ENCODE data around the gene KCTD1.

- TF ChIP-seq POLR2A (IDR thresholded peaks at IDR 0.05; ENCODE audit: low read length) (no peak), GATA1 (IDR thresholded peaks at IDR 0.05; ENCODE audit: low read depth, low read length) (no peak)
Observed at GRCh38 chr18:26442126-26442525, 106.2 kb downstream of the KCTD1 start.

All from erythroblast (primary cell).